ENCODE measurements around the gene IFT22.

GRCh38 chr7:101277155-101277554, 44.5 kb downstream of the IFT22 start:
- no peak for TF ChIP-seq CTCF (IDR thresholded peaks at IDR 0.05)
- TF ChIP-seq TEAD1 (CRISPR knock-in tag; IDR thresholded peaks at IDR 0.05), result no peak
- no peak for TF ChIP-seq TP53 (CRISPR knock-in tag; IDR thresholded peaks at IDR 0.05)
- no peak for TF ChIP-seq NR2C2 (CRISPR knock-in tag; IDR thresholded peaks at IDR 0.05)
- no peak for TF ChIP-seq TEAD4 (CRISPR knock-in tag; IDR thresholded peaks at IDR 0.05)
